ENCODE results near the gene GPHB5.
"Not testable (repeated sequence)": the region's sequence is repeated elsewhere in the genome, so short reads cannot be mapped to it uniquely, and the experiment has no call there.

Gene GPHB5

GRCh38 chr14:63326840-63327239 is 8.1 kb upstream of the GPHB5 start:
- Histone ChIP-seq H3K27ac (ENCODE audit: low read depth, low read length) (no peak overlapping the region), H3K9ac (ENCODE audit: low read length in 5 of 5) (no peak overlapping the region), H3K27me3 (ENCODE audit: control insufficient read depth in 5 of 5, insufficient read depth in 4 of 5, low read length in 5 of 5) (no peaks in the 10 kb centered on the region), H3K4me3 (ENCODE audit: low read depth in 1 of 5, low read length in 5 of 5) (no peak overlapping the region), H3K36me3 (ENCODE audit: control insufficient read depth in 5 of 5, insufficient read depth in 5 of 5, low read length in 5 of 5) (no peaks in the 10 kb centered on the region), H3K9me3 (ENCODE audit: control insufficient read depth in 5 of 5, low read length in 5 of 5) (no peaks in the 10 kb centered on the region), H3K4me1 (ENCODE audit: control insufficient read depth in 5 of 5, insufficient read depth in 5 of 5, low read length in 5 of 5) (peaks cover 0 to 5% (median 0%) of the 10 kb centered on the region in 5 donors)

- no peaks in the 10 kb centered on the region for H3K9me3 ChIP-seq (ENCODE audit: control insufficient read depth in 5 of 5, low read length in 5 of 5)
- no peak overlapping the region for H3K9ac ChIP-seq (ENCODE audit: low read length in 5 of 5)
- peaks cover 0 to 5% (median 0%) of the 10 kb centered on the region in 5 donors for H3K4me1 ChIP-seq (ENCODE audit: control insufficient read depth in 5 of 5, insufficient read depth in 5 of 5, low read length in 5 of 5)
- no peaks in the 10 kb centered on the region for H3K27me3 ChIP-seq (ENCODE audit: control insufficient read depth in 5 of 5, insufficient read depth in 4 of 5, low read length in 5 of 5)
- H3K4me3 ChIP-seq (ENCODE audit: low read depth in 1 of 5, low read length in 5 of 5) = no peak overlapping the region
- H3K27ac ChIP-seq (ENCODE audit: low read depth, low read length) = no peak overlapping the region
- no peaks in the 10 kb centered on the region for H3K36me3 ChIP-seq (ENCODE audit: control insufficient read depth in 5 of 5, insufficient read depth in 5 of 5, low read length in 5 of 5)
Measured at GRCh38 chr14:63322897-63323573, 4.3 kb upstream of the GPHB5 start.

- Histone ChIP-seq H3K9me3 (ENCODE audit: control insufficient read depth in 5 of 5, low read length in 5 of 5) (no peaks in the 10 kb centered on the region), H3K9ac (ENCODE audit: low read length in 5 of 5) (no peak overlapping the region), H3K27me3 (ENCODE audit: control insufficient read depth in 5 of 5, insufficient read depth in 4 of 5, low read length in 5 of 5) (no peaks in the 10 kb centered on the region), H3K36me3 (ENCODE audit: control insufficient read depth in 5 of 5, insufficient read depth in 5 of 5, low read length in 5 of 5) (no peaks in the 10 kb centered on the region), H3K4me3 (ENCODE audit: low read depth in 1 of 5, low read length in 5 of 5) (no peak overlapping the region), H3K27ac (ENCODE audit: low read depth, low read length) (no peak overlapping the region), H3K4me1 (ENCODE audit: control insufficient read depth in 5 of 5, insufficient read depth in 5 of 5, low read length in 5 of 5) (peaks cover 0 to 5% (median 0%) of the 10 kb centered on the region in 5 donors)
Measured at GRCh38 chr14:63322472-63322871, 3.7 kb upstream of the GPHB5 start.

GRCh38 chr14:63308723-63309317 is 9.9 kb downstream of the GPHB5 start:
- Histone ChIP-seq H3K36me3 (ENCODE audit: control insufficient read depth in 5 of 5, insufficient read depth in 5 of 5, low read length in 5 of 5) (no peaks in the 10 kb centered on the region), H3K27me3 (ENCODE audit: control insufficient read depth in 5 of 5, insufficient read depth in 4 of 5, low read length in 5 of 5) (no peaks in the 10 kb centered on the region), H3K9me3 (ENCODE audit: control insufficient read depth in 5 of 5, low read length in 5 of 5) (no peaks in the 10 kb centered on the region), H3K9ac (ENCODE audit: low read length in 5 of 5) (no peak overlapping the region), H3K4me3 (ENCODE audit: low read depth in 1 of 5, low read length in 5 of 5) (no peak overlapping the region), H3K27ac (ENCODE audit: low read depth, low read length) (no peak overlapping the region), H3K4me1 (ENCODE audit: control insufficient read depth in 5 of 5, insufficient read depth in 5 of 5, low read length in 5 of 5) (no peaks in the 10 kb centered on the region)

GRCh38 chr14:63304429-63304828 is 14.3 kb downstream of the GPHB5 start:
- peaks cover 0 to 19% (median 8%) of the 10 kb centered on the region in 5 donors for H3K4me1 ChIP-seq (ENCODE audit: control insufficient read depth in 5 of 5, insufficient read depth in 5 of 5, low read length in 5 of 5)
- H3K4me3 ChIP-seq (ENCODE audit: low read depth in 1 of 5, low read length in 5 of 5); H3K9me3 ChIP-seq (ENCODE audit: control insufficient read depth in 5 of 5, low read length in 5 of 5); H3K27me3 ChIP-seq (ENCODE audit: control insufficient read depth in 5 of 5, insufficient read depth in 4 of 5, low read length in 5 of 5); H3K36me3 ChIP-seq (ENCODE audit: control insufficient read depth in 5 of 5, insufficient read depth in 5 of 5, low read length in 5 of 5); H3K9ac ChIP-seq (ENCODE audit: low read length in 5 of 5); H3K27ac ChIP-seq (ENCODE audit: low read depth, low read length): not testable (repeated sequence)

- peaks cover 0 to 20% (median 8%) of the 10 kb centered on the region in 5 donors for H3K4me1 ChIP-seq (ENCODE audit: control insufficient read depth in 5 of 5, insufficient read depth in 5 of 5, low read length in 5 of 5)
- no peak overlapping the region for H3K9ac ChIP-seq (ENCODE audit: low read length in 5 of 5)
- H3K9me3 ChIP-seq (ENCODE audit: control insufficient read depth in 5 of 5, low read length in 5 of 5) = no peaks in the 10 kb centered on the region
- no peaks in the 10 kb centered on the region for H3K36me3 ChIP-seq (ENCODE audit: control insufficient read depth in 5 of 5, insufficient read depth in 5 of 5, low read length in 5 of 5)
- H3K27me3 ChIP-seq (ENCODE audit: control insufficient read depth in 5 of 5, insufficient read depth in 4 of 5, low read length in 5 of 5) = no peaks in the 10 kb centered on the region
- peak overlapping the region; percentile 52 for H3K27ac ChIP-seq (ENCODE audit: low read depth, low read length)
- H3K4me3 ChIP-seq (ENCODE audit: low read depth in 1 of 5, low read length in 5 of 5) = no peak overlapping the region
Measured at GRCh38 chr14:63301891-63302534, 16.7 kb downstream of the GPHB5 start.

- H3K27ac ChIP-seq (ENCODE audit: low read depth, low read length) = no peak overlapping the region
- H3K36me3 ChIP-seq (ENCODE audit: control insufficient read depth in 5 of 5, insufficient read depth in 5 of 5, low read length in 5 of 5) = no peaks in the 10 kb centered on the region
- peaks cover 0 to 27% (median 8%) of the 10 kb centered on the region in 5 donors for H3K4me1 ChIP-seq (ENCODE audit: control insufficient read depth in 5 of 5, insufficient read depth in 5 of 5, low read length in 5 of 5)
- H3K9ac ChIP-seq (ENCODE audit: low read length in 5 of 5) = no peak overlapping the region
- no peaks in the 10 kb centered on the region for H3K27me3 ChIP-seq (ENCODE audit: control insufficient read depth in 5 of 5, insufficient read depth in 4 of 5, low read length in 5 of 5)
- H3K9me3 ChIP-seq (ENCODE audit: control insufficient read depth in 5 of 5, low read length in 5 of 5) = no peaks in the 10 kb centered on the region
- H3K4me3 ChIP-seq (ENCODE audit: low read depth in 1 of 5, low read length in 5 of 5) = no peak overlapping the region
Measured at GRCh38 chr14:63300854-63301253, 17.9 kb downstream of the GPHB5 start.

- H3K27ac ChIP-seq (ENCODE audit: low read depth, low read length) = no peak overlapping the region
- no peak overlapping the region for H3K4me3 ChIP-seq (ENCODE audit: low read depth in 1 of 5, low read length in 5 of 5)
- H3K27me3 ChIP-seq (ENCODE audit: control insufficient read depth in 5 of 5, insufficient read depth in 4 of 5, low read length in 5 of 5) = no peaks in the 10 kb centered on the region
- no peaks in the 10 kb centered on the region for H3K36me3 ChIP-seq (ENCODE audit: control insufficient read depth in 5 of 5, insufficient read depth in 5 of 5, low read length in 5 of 5)
- no peaks in the 10 kb centered on the region for H3K9me3 ChIP-seq (ENCODE audit: control insufficient read depth in 5 of 5, low read length in 5 of 5)
- H3K9ac ChIP-seq (ENCODE audit: low read length in 5 of 5) = no peak overlapping the region
- H3K4me1 ChIP-seq (ENCODE audit: control insufficient read depth in 5 of 5, insufficient read depth in 5 of 5, low read length in 5 of 5) = peaks cover 0 to 30% (median 8%) of the 10 kb centered on the region in 5 donors
Measured at GRCh38 chr14:63299351-63300110, 19.2 kb downstream of the GPHB5 start.

- H3K4me3 ChIP-seq (ENCODE audit: low read depth in 1 of 5, low read length in 5 of 5) = no peak overlapping the region
- H3K9me3 ChIP-seq (ENCODE audit: control insufficient read depth in 5 of 5, low read length in 5 of 5) = no peaks in the 10 kb centered on the region
- H3K27ac ChIP-seq (ENCODE audit: low read depth, low read length) = no peak overlapping the region
- H3K36me3 ChIP-seq (ENCODE audit: control insufficient read depth in 5 of 5, insufficient read depth in 5 of 5, low read length in 5 of 5) = no peaks in the 10 kb centered on the region
- peaks cover 0 to 30% (median 8%) of the 10 kb centered on the region in 5 donors for H3K4me1 ChIP-seq (ENCODE audit: control insufficient read depth in 5 of 5, insufficient read depth in 5 of 5, low read length in 5 of 5)
- H3K27me3 ChIP-seq (ENCODE audit: control insufficient read depth in 5 of 5, insufficient read depth in 4 of 5, low read length in 5 of 5) = no peaks in the 10 kb centered on the region
- no peak overlapping the region for H3K9ac ChIP-seq (ENCODE audit: low read length in 5 of 5)
Measured at GRCh38 chr14:63297372-63298063, 21.2 kb downstream of the GPHB5 start.
